ENCODE measurements around the gene C8B.

Gene C8B

GRCh38 chr1:56929492-56929891 is 36.3 kb downstream of the C8B start:
- no peak for DNase-seq

- no peak for DNase-seq
Observed at GRCh38 chr1:56927986-56928385, 37.8 kb downstream of the C8B start.

GRCh38 chr1:56927171-56927570 is 38.6 kb downstream of the C8B start:
- DNase-seq: no peak

- DNase-seq: no peak
Observed at GRCh38 chr1:56925193-56925592, 40.6 kb downstream of the C8B start.

- no peak for DNase-seq
Observed at GRCh38 chr1:56924116-56924515, 41.7 kb downstream of the C8B start.

DNA sequence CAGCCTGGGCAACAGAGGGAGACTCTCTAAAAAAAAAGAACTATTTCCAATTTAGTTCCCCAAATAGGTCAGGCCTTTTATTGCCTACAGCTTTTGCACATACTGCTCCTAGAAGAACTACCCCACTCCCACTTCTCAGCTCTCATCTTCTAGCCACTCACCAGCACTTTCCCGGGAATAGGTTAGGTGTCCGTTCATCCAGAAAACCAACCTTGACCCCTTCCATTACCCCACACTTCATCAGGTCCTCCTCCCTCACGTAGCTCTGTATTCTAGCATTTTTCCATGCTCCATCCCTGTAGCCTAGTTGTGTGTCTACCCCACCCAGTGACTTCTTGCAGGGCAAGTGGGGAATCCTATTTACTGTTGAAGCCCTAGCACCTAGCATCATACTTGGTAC is 42.6 kb downstream of the C8B start:
- no peak for DNase-seq

DNA sequence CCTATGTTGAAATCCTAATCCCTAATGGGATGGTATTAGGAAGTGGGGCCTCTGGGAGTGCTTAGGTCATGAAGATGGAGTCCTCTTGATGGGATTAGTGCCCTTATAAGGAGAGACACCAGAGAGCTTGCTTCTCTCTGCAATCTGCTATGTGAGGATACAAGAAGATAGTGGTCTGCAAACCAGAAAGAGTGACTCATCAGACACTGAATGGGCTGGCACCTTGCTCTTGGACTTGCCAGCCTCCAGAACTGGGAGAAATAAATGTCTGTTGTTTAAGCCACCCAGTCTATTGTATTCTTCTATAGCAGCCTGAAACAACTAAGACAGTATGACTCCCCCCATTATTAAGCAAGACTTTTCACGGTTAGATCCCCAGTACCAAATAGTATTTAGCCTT is 43.3 kb downstream of the C8B start:
- no peak for DNase-seq

DNA sequence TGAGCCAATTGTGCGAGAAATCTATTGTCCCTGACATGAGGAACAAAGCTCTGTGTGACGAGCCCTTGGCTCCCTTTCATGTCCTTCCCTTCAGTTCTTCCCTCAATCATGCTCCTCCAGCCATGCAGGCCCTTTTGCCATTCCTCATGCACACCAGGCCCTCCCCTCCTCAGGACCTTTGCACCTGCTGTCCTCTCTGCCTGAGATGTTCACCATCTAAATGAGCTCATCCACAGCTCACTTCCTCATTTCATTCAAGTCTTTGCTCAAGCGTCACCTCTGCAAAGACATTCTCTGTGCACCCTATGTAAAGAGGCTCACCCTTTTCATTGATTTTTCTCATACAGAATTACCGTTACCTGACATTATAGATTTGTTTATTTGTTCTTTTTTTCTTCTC is 43.7 kb downstream of the C8B start:
- no peak for DNase-seq

DNA sequence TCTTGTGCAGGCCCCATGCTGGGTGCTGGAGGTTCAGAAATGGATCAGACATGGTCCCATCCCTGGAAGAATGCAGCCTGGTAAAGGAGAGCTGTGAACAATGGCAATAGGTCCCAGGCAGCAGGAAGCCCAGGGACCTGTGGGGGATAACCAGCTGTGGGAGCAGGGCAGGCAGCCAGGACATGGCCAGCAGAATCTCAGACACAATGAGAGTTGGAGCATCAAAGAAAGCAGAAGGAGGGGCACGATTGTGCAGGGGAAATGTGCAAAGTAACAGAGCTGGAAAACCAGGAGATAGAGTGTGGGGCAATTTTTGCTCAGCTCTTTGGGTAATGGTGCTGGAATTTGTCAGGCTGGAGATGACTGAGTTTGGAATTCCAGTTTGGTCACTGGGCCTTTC is 44.3 kb downstream of the C8B start:
- DNase-seq: no peak

DNA sequence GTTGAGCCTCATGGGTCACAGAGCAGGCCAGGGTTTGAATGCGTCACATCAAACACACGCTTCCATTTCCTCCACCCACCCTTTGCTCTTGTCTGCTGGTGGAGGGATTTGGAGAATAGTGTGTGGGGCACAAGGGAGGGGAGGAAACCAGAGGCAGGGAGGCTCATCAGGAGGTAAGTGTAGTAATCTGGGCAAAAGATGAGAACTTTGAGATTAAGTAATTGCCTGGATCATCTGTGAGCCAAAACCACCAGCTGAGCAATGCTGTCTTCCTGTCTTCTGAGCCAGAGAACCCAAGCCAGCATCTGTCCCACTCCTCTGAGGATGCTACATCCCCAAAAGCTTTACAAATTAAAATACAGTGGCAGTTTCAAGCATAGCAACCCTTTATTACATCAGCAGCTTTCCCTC is 45.2 kb downstream of the C8B start:
- DNase-seq: peak in 1 of 2 donors; percentile 8

GRCh38 chr1:56917356-56917755 is 48.5 kb downstream of the C8B start:
- no peak for DNase-seq

- no peak for DNase-seq
Observed at GRCh38 chr1:56916630-56917029, 49.2 kb downstream of the C8B start.

DNA sequence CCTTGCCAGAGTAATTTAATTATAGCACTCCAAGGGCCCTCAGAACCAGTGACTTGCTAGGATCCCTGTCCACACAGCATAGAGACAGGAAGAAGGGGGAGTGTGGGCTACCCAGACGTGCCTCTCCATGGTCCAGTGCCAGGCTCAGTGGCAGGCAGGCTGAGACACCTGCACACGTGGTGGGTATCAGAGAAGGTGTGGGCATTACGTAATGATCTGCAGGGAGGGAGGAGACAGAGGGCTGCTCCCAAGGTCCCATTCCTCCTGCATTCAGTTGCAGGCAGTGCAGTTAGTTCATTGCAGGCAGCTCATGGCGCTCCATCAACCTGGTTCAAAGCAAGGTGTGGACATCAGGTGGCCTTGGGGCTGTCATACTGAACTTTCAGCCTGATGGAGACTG is 49.9 kb downstream of the C8B start:
- DNase-seq: no peak

- no peak for DNase-seq
Observed at GRCh38 chr1:56912325-56912724, 53.5 kb downstream of the C8B start.

GRCh38 chr1:56911098-56911938 is 54.5 kb downstream of the C8B start:
- DNase-seq: no peak

DNA sequence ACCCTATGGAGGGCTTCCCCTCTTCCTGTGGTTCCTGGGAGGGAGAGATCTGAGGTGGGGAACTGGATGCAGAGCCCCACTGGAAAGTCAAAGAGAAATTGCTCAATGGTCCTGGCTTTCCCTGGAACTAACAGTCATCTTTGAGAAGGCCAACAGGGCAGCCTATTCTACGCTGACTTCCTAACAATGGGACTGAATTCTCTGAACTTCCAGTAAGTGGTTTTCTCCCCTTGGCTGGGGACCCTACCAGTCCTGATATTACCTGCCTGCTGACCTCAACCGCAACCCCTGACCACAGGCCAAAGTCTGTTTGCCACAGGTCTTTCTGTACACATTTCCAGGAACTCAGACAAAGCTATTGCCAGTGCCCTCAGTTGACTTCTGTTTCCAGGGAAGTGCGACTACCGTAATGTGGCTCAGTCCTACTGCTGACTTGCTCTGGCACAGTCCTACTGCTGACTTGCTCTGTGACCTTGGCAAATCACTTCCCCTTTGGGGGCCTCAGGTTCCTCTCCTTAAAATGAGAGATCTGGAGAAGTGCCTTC is 55.3 kb downstream of the C8B start:
- DNase-seq: peak; percentile 65 to 68

DNA sequence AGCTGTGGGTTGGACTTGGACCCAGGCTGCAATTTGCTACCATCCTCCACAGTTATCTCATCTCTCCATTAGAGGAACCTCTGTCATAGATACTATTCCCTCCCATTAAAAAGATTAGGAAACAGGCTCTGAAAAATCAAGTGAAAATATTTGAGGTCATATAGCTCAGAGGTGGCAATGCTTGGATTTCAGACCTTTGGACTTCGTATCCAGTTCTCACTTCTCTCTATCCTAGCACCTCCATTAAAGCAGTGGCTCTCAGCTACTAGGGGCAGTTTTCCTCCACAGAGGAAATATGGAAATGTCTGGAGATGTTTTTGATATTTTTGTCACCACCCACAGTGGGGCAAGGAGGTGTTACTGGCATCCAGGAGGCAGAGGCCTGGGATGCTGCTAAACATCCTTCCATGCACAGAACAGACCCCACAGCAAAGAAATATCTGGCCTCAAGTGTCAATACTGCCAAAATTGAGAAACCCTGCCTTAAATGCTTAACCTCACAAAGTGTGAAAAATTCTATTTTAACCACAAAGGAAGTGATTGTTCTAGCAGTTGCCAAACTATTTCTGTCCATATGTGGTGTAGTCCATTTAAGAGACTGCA is 57.1 kb downstream of the C8B start:
- peak in 1 of 2 donors; percentile 45 for DNase-seq

- DNase-seq: no peak
Observed at GRCh38 chr1:56905667-56906066, 60.1 kb downstream of the C8B start.

- DNase-seq: no peak
Observed at GRCh38 chr1:56904663-56905397, 61.0 kb downstream of the C8B start.

GRCh38 chr1:56903778-56904177 is 62.0 kb downstream of the C8B start:
- no peak for DNase-seq

DNA sequence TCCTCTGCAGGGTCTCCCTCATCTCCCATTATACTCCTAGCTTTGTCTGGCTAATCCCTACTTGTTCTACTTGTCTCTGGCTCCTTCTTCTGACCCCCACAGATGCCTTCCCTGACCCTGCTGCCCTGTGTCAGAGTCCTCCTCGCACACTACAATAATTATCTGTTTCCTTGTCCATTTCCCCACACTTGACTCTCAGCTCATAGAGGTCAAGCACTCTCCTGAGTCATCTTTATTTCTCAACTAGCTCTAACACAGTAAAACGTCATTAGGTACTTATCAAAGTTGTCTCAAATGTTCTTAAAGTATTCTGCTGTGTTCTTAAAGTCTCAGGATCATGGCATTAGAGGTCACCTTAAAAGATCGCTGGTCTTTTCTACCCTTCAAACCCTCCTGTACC is 64.1 kb downstream of the C8B start:
- no peak for DNase-seq

GRCh38 chr1:56898879-56899278 is 66.9 kb downstream of the C8B start:
- no peak for DNase-seq

GRCh38 chr1:56898005-56898373 is 67.8 kb downstream of the C8B start:
- DNase-seq: no peak
